Body of pancreas (tissue), 4 donors: Measurements from ENCODE around the gene SAMHD1.

Experiments used
- POLR2A ChIP-seq, 3 donors: fragments of 450-650 bp; IDR thresholded peaks; one replicate each; pipeline ENCODE4 v1.6.1; 2016; ENCODE audit warnings: antibody characterized with exemption in 3 of 3, mild to moderate bottlenecking in 2 of 3
- TF ChIP-seq, protein P1 (sequence below), 7 experiments: fragments of 450-650 bp in 4 of 7; fragments of 200-600 bp in 3 of 7; sonication (generic) in 3 of 7; IDR thresholded peaks; one replicate each; pipeline ENCODE4 v1.5.1; 2016 to 2019; ENCODE audit warnings: antibody characterized with exemption in 7 of 7

DNA sequence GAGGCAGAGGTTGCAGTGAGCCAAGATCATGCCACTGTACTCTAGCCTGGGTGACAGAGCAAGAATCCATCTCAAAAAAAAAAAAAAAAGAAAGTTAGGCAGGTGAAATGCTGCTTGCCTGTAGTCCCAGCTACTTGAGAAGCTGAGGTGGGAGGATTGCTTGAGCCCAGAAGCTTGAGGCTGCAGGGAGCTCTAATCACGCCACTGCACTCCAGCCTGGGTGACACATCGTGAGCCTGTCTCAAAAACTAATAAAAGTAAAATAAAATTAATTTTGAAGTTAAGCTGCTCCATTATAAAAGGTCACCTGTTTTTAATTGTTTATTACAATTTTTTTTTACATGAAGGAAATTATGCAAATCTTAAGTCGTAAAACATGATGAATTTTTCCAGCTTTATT, 23.2 kb upstream of the SAMHD1 start:
- TF ChIP-seq, protein P1, sequence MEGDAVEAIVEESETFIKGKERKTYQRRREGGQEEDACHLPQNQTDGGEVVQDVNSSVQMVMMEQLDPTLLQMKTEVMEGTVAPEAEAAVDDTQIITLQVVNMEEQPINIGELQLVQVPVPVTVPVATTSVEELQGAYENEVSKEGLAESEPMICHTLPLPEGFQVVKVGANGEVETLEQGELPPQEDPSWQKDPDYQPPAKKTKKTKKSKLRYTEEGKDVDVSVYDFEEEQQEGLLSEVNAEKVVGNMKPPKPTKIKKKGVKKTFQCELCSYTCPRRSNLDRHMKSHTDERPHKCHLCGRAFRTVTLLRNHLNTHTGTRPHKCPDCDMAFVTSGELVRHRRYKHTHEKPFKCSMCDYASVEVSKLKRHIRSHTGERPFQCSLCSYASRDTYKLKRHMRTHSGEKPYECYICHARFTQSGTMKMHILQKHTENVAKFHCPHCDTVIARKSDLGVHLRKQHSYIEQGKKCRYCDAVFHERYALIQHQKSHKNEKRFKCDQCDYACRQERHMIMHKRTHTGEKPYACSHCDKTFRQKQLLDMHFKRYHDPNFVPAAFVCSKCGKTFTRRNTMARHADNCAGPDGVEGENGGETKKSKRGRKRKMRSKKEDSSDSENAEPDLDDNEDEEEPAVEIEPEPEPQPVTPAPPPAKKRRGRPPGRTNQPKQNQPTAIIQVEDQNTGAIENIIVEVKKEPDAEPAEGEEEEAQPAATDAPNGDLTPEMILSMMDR (IDR thresholded peaks at IDR 0.05): no peak
- no peak for TF ChIP-seq POLR2A (IDR thresholded peaks at IDR 0.05)
